Breast epithelium (tissue), 3 donors: Measurements from ENCODE around the gene NECTIN1.

Experiments
- CTCF ChIP-seq, 3 donors: fragments of 450-650 bp; IDR thresholded peaks; one replicate each; pipeline ENCODE4 v1.5.1; 2016 to 2017; ENCODE audit warnings: antibody characterized with exemption in 3 of 3, mild to moderate bottlenecking in 3 of 3, moderate library complexity in 3 of 3
- POLR2A ChIP-seq: fragments of 450-650 bp; IDR thresholded peaks from one replicate; pipeline ENCODE4 v1.6.1; 2016; ENCODE audit warnings: antibody characterized with exemption, mild to moderate bottlenecking, moderate library complexity
- POLR2AphosphoS5 ChIP-seq, 3 donors: sonication (generic); formaldehyde crosslinking; IDR thresholded peaks; one replicate each; pipeline ENCODE4 v1.6.1; 2017; ENCODE audit warnings: antibody characterized with exemption in 3 of 3

- TF ChIP-seq CTCF (IDR thresholded peaks at IDR 0.05) (no peak), POLR2AphosphoS5 (IDR thresholded peaks at IDR 0.05) (no peak), POLR2A (no peak)
Measured at GRCh38 chr11:119605137-119605665, 123.8 kb downstream of the NECTIN1 start.
